ENCODE data around the gene SPINK4. TPM values are rescaled to one million over a fixed set of nuclear protein-coding genes. Genes with fewer than 3 reads are reported as not detected.
A peak's percentile ranks its signal among the peaks of the same experiment; 100 is the strongest.

The SPINK4 gene
- total and polyA plus RNA-seq, 8 donors: 1.4 to 9.2 (median 1.5) TPM; not detected in 5

GRCh38 chr9:33234511-33235467 is 5.2 kb upstream of the SPINK4 start:
- no peaks in the 10 kb centered on the region for H3K9me3 ChIP-seq
- H3K27ac ChIP-seq: peak overlapping the region in 3 of 4 donors; percentile 27 to 53 (median 50)
- WGBS, 2 donors: 91 to 92% methylated on average over 9 of the region's 9 CpGs
- H3K27me3 ChIP-seq: no peaks in the 10 kb centered on the region
- peaks cover 0 to 13% (median 12%) of the 10 kb centered on the region in 3 donors for H3K4me1 ChIP-seq
- H3K36me3 ChIP-seq: no peaks in the 10 kb centered on the region
- ATAC-seq (peak; percentile 5 to 28 (median 17)), DNase-seq (peak in 1 of 6 donors; percentile 32), FAIRE-seq (no peak)
- TF ChIP-seq, protein P1, sequence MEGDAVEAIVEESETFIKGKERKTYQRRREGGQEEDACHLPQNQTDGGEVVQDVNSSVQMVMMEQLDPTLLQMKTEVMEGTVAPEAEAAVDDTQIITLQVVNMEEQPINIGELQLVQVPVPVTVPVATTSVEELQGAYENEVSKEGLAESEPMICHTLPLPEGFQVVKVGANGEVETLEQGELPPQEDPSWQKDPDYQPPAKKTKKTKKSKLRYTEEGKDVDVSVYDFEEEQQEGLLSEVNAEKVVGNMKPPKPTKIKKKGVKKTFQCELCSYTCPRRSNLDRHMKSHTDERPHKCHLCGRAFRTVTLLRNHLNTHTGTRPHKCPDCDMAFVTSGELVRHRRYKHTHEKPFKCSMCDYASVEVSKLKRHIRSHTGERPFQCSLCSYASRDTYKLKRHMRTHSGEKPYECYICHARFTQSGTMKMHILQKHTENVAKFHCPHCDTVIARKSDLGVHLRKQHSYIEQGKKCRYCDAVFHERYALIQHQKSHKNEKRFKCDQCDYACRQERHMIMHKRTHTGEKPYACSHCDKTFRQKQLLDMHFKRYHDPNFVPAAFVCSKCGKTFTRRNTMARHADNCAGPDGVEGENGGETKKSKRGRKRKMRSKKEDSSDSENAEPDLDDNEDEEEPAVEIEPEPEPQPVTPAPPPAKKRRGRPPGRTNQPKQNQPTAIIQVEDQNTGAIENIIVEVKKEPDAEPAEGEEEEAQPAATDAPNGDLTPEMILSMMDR (IDR thresholded peaks at IDR 0.05): no peak
- no peak overlapping the region for H3K4me3 ChIP-seq
- intact Hi-C loops (cut with DNase I): no loop called here

DNA sequence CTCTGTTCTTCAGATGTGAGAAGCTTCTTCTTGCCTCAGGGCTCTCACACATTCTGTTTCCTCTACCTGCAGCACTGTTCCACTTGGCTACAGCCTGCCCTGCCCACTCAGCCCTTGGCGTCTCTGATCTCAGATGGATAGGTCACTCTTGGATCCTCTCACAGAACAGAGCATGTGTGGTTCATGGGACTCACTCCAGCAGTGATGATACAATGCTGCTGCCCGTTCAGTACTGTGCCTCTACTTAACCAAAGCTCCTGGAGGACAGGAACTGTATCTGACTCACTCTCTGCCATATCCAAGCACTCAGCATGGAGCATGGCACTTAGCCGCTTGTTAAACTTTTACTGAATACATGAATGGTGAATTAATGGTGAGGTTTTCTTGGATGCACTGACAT is 3.4 kb upstream of the SPINK4 start:
- Histone ChIP-seq H3K27me3 (no peaks in the 10 kb centered on the region), H3K9me3 (no peaks in the 10 kb centered on the region), H3K4me3 (no peak overlapping the region), H3K27ac (no peak overlapping the region), H3K4me1 (peaks cover 0 to 13% (median 12%) of the 10 kb centered on the region in 3 donors), H3K36me3 (no peaks in the 10 kb centered on the region)
- DNase-seq: no peak
- FAIRE-seq: no peak
- intact Hi-C loops (cut with DNase I): no loop called here
- WGBS, 2 donors: 64 to 77% methylated on average over 3 of the region's 3 CpGs
- ATAC-seq: no peak
- TF ChIP-seq, protein P1 (IDR thresholded peaks at IDR 0.05): no peak

DNA sequence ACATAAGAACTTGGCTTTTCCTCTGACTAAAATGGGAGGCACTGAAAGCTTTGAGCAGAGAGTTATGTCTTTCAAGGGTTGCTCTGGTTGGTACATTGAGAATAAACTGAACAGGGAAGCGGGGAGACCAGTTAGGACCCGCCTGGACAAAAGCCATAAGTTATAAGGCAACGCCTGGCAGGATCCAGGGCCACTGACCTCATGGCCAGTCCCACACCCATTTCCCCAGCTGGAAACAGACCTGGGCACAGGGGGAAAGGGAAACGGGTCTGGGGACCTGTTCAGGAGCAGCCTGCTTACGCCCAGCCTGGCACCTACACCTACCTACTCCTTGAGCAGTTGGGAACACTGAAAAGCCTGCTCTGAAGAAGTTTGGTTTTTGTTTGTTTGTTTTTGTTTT is 1.3 kb downstream of the SPINK4 start:
- TF ChIP-seq, protein P1 (IDR thresholded peaks at IDR 0.05): no peak
- 65 to 73% methylated on average over 5 of the region's 5 CpGs for WGBS, 2 donors
- ATAC-seq (no peak), FAIRE-seq (no peak), DNase-seq (no peak)
- H3K27me3 ChIP-seq: no peaks in the 10 kb centered on the region
- no peak overlapping the region for H3K4me3 ChIP-seq
- no peak overlapping the region for H3K27ac ChIP-seq
- H3K9me3 ChIP-seq: no peaks in the 10 kb centered on the region
- no peaks in the 10 kb centered on the region for H3K36me3 ChIP-seq
- H3K4me1 ChIP-seq: no peaks in the 10 kb centered on the region
- intact Hi-C loops (cut with DNase I): loop anchor here in 1 of 3 donors (10.0 kb wide), 1 partner anchor 56 kb away; no protein-coding TSS in a partner anchor

GRCh38 chr9:33242609-33243134 is 2.7 kb downstream of the SPINK4 start:
- DNase-seq: no peak
- no peak for FAIRE-seq
- H3K27ac ChIP-seq: no peak overlapping the region
- H3K27me3 ChIP-seq: no peaks in the 10 kb centered on the region
- no peaks in the 10 kb centered on the region for H3K9me3 ChIP-seq
- H3K4me3 ChIP-seq: no peak overlapping the region
- no peaks in the 10 kb centered on the region for H3K36me3 ChIP-seq
- TF ChIP-seq, protein P1 (IDR thresholded peaks at IDR 0.05): no peak
- no peak for ATAC-seq
- WGBS, 2 donors: 74 to 81% methylated on average over 6 of the region's 6 CpGs
- H3K4me1 ChIP-seq: no peaks in the 10 kb centered on the region
- intact Hi-C loops (cut with DNase I): loop anchor here in 1 of 3 donors (10.0 kb wide), 1 partner anchor 58 kb away; no protein-coding TSS in a partner anchor

Data from pancreas (tissue), 10 donors.